ENCODE measurements around the gene AGAP5.
"Not testable (repeated sequence)": the region's sequence is repeated elsewhere in the genome, so short reads cannot be mapped to it uniquely, and the experiment has no call there.

GRCh38 chr10:73674546-73674945 lies 23.4 kb downstream of the AGAP5 start:
- not testable (repeated sequence) for TF ChIP-seq TAF1 (IDR thresholded peaks at IDR 0.05; ENCODE audit: borderline replicate concordance, low read depth, low read length); POLR2AphosphoS5 (IDR thresholded peaks at IDR 0.05; ENCODE audit: low read depth, low read length); POLR2A (IDR thresholded peaks at IDR 0.05; ENCODE audit: low read depth, low read length)

Measured in GM12892 (cell line).